Measurements from ENCODE around the gene SLCO3A1.

The SLCO3A1 gene

GRCh38 chr15:91927585-91927984 is 74.1 kb downstream of the SLCO3A1 start:
- POLR2A ChIA-PET = no interaction called here
- no peak overlapping the region for H3K4me3 ChIP-seq (ENCODE audit: low read depth, low read length)
- TF ChIP-seq, protein P1, sequence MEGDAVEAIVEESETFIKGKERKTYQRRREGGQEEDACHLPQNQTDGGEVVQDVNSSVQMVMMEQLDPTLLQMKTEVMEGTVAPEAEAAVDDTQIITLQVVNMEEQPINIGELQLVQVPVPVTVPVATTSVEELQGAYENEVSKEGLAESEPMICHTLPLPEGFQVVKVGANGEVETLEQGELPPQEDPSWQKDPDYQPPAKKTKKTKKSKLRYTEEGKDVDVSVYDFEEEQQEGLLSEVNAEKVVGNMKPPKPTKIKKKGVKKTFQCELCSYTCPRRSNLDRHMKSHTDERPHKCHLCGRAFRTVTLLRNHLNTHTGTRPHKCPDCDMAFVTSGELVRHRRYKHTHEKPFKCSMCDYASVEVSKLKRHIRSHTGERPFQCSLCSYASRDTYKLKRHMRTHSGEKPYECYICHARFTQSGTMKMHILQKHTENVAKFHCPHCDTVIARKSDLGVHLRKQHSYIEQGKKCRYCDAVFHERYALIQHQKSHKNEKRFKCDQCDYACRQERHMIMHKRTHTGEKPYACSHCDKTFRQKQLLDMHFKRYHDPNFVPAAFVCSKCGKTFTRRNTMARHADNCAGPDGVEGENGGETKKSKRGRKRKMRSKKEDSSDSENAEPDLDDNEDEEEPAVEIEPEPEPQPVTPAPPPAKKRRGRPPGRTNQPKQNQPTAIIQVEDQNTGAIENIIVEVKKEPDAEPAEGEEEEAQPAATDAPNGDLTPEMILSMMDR (IDR thresholded peaks at IDR 0.05; ENCODE audit: insufficient read depth, low read length, missing control alignments) = no peak
- CTCF ChIA-PET = no interaction called here
- DNase-seq (ENCODE audit: low read depth, low spot score) = no peak

DNA sequence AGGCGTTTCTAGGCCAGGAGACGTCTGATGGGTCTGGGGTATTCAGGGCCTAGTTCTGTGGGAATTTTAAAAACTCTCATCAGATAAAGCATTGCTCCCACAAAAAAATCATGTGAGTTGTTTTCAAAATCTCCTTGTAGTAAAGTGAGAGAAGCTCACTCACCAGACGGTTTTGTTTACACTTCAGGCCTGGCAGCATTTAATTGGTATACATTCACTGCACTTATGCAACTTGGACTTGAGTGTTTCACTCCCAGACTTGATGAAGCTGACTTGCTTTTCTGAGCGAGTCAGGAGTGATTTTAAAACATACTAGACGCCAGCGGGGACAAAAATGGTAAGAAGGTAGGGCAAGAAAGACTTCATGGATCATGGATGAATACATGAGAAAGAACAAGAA is 75.2 kb downstream of the SLCO3A1 start:
- ChIA-PET POLR2A (no interaction called here), CTCF (interaction anchor here (0.7 kb wide), 1 partner anchor 13 kb away, joined by 3 read pairs; no protein-coding TSS in a partner anchor)
- DNase-seq (ENCODE audit: low read depth, low spot score) = no peak
- TF ChIP-seq, protein P1 (IDR thresholded peaks at IDR 0.05; ENCODE audit: insufficient read depth, low read length, missing control alignments) = no peak
- H3K4me3 ChIP-seq (ENCODE audit: low read depth, low read length) = no peak overlapping the region

DNA sequence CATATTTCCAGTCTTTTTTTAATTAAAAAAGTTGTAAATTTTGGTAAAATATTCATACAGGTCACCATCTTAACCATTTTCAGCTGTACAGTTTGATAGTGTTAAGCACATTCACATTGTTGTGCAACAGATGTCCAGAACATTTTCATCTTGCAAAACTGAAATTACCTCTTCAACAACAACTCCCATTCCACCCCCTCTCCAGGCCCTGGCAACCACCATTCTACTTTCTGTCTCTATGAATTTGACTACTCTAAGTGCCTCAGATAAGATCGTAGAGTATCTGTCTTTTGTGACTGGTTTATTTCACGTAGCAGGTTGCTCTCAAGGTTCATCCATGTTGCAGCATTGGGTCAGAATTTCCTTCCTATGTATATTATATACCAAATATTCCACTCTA is 76.0 kb downstream of the SLCO3A1 start:
- CTCF ChIA-PET = no interaction called here
- TF ChIP-seq, protein P1 (IDR thresholded peaks at IDR 0.05; ENCODE audit: insufficient read depth, low read length, missing control alignments) = no peak
- DNase-seq (ENCODE audit: low read depth, low spot score) = no peak
- POLR2A ChIA-PET = interaction anchor here (0.6 kb wide), 1 partner anchor 907 kb away, joined by 3 read pairs; no protein-coding TSS in a partner anchor
- H3K4me3 ChIP-seq (ENCODE audit: low read depth, low read length) = no peak overlapping the region

- CTCF ChIA-PET = no interaction called here
- POLR2A ChIA-PET = no interaction called here
- H3K4me3 ChIP-seq (ENCODE audit: low read depth, low read length) = no peak overlapping the region
- TF ChIP-seq, protein P1 (IDR thresholded peaks at IDR 0.05; ENCODE audit: insufficient read depth, low read length, missing control alignments) = no peak
- DNase-seq (ENCODE audit: low read depth, low spot score) = no peak
Measured at GRCh38 chr15:91930092-91930491, 76.6 kb downstream of the SLCO3A1 start.

GRCh38 chr15:91936182-91936775 is 82.8 kb downstream of the SLCO3A1 start:
- ChIA-PET POLR2A (no interaction called here), CTCF (no interaction called here)
- no peak overlapping the region for H3K4me3 ChIP-seq (ENCODE audit: low read depth, low read length)
- TF ChIP-seq, protein P1 (IDR thresholded peaks at IDR 0.05; ENCODE audit: insufficient read depth, low read length, missing control alignments) = no peak
- DNase-seq (ENCODE audit: low read depth, low spot score) = no peak

DNA sequence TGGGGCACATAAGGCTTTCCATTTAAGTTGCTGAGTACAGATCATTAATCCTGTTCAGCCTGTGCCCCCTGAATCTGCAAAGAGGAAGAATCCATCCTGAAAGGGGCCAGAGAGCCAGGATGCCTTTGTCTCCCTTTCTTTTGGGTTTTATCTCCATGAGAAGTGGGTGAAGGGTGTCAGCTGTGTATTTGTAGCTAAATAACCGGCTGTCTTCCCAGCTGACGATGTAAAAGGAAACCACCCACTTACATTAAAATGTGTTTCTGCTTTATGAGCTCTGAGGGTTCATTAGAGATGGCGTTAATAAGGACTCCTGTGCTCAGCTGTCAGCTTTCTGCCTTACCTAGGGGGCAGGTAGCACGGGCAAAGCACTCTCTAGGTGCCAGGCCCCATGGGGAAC is 83.4 kb downstream of the SLCO3A1 start:
- CTCF ChIA-PET = no interaction called here
- DNase-seq (ENCODE audit: low read depth, low spot score) = no peak
- H3K4me3 ChIP-seq (ENCODE audit: low read depth, low read length) = no peak overlapping the region
- TF ChIP-seq, protein P1 (IDR thresholded peaks at IDR 0.05; ENCODE audit: insufficient read depth, low read length, missing control alignments) = no peak
- POLR2A ChIA-PET = no interaction called here

All from AG04449 (cell line).